IgD-negative memory B cell (primary cell): ENCODE data around the gene ELP4. TPM values are rescaled to one million over a fixed set of nuclear protein-coding genes. Genes with fewer than 3 reads are reported as not detected.

Experiments
- polyA plus RNA-seq: library from polyadenylated mRNA; unstranded; fragments of 300-500 nt; fragmentation: Illumina TruSeq; gene quantifications from one replicate; pipeline ENCODE4 v1.2.3, GENCODE V29; 2021

Gene ELP4
- polyA plus RNA-seq, 1 donor from 2014 or later, result 15.3 TPM

Other genes starting within 250 kb of the ELP4 start
- gene DCDC1, start 140.0 kb upstream of the ELP4 start, polyA plus RNA-seq, result not detected
- gene DNAJC24, start 139.9 kb upstream of the ELP4 start, polyA plus RNA-seq, result 12.2 TPM
- 40.0 TPM for gene IMMP1L, start 145 bp upstream of the ELP4 start, polyA plus RNA-seq